NB4 (cell line): ENCODE measurements around the gene COL23A1.
A peak's percentile ranks its signal among the peaks of the same experiment; 100 is the strongest.

Source experiments
- DNase-seq: peaks from one replicate; pipeline ENCODE4 v3.0.0; 2010; ENCODE audit warnings: low read depth
- H3K4me3 ChIP-seq: one replicate; pipeline ENCODE4 v1.5.1; 2011; ENCODE audit warnings: mild to moderate bottlenecking, low read depth, low read length, moderate library complexity
- CTCF ChIP-seq: IDR thresholded peaks from one replicate; pipeline ENCODE4 v1.5.1; 2012; ENCODE audit warnings: low read depth, low read length
- MAX ChIP-seq: IDR thresholded peaks from 2 replicates; pipeline ENCODE4 v1.6.1; 2011; ENCODE audit warnings: low read depth, low read length
- MYC ChIP-seq: IDR thresholded peaks from 2 replicates; pipeline ENCODE4 v1.6.1; 2011; ENCODE audit warnings: low read depth, low read length
- POLR2A ChIP-seq: IDR thresholded peaks from 2 replicates; pipeline ENCODE4 v1.6.1; 2011; ENCODE audit warnings: mild to moderate bottlenecking; ENCODE audit not compliant: insufficient read length; ENCODE audit errors: extremely low read depth

The COL23A1 gene

DNA sequence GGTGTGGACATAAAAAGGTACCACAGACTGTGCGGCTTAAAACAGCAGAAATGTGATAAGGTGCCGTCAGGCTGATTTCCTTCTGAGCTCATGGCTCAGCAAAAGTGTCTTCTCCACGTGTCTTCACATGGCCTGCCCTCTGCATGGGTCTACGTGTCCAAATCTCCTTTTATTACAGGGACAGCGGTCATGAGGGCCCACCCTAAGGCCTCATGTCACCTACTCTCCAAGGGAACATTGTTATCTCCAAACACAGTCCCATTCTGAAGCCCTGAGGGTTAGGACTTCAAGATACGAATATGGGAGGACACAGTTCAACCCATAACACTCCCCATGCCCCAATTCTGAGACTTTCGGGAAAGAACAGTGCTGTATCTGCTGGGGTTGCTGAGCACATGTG, 35.2 kb downstream of the COL23A1 start:
- DNase-seq = no peak
- H3K4me3 ChIP-seq = no peak overlapping the region
- no peak for TF ChIP-seq POLR2A
- TF ChIP-seq CTCF = no peak
- TF ChIP-seq MAX = no peak
- TF ChIP-seq MYC = no peak

DNA sequence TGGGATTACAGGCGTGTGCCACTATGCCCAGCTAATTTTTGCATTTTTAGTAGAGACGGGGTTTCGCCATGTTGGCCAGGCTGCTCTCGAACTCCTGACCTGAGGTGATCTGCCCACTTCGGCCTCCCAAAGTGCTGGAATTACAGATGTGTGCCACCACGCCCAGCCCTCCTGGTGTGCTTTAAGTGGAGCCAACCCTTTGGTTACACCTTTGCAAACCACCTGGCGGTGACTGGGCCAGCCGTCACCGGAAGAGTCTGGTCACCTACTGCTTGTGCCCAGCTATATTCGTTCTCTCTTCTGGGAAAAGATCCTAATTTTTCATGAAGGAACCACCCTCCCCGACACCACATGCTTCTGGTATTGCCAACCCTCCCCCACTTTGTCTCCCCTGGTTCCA, 35.9 kb downstream of the COL23A1 start:
- no peak overlapping the region for H3K4me3 ChIP-seq
- TF ChIP-seq MYC = no peak
- TF ChIP-seq CTCF = no peak
- no peak for TF ChIP-seq MAX
- no peak for TF ChIP-seq POLR2A
- DNase-seq = no peak

- H3K4me3 ChIP-seq = no peak overlapping the region
- DNase-seq = no peak
- TF ChIP-seq MYC (no peak), MAX (no peak), CTCF (no peak), POLR2A (no peak)
Observed at GRCh38 chr5:178553517-178553916, 36.7 kb downstream of the COL23A1 start.

DNA sequence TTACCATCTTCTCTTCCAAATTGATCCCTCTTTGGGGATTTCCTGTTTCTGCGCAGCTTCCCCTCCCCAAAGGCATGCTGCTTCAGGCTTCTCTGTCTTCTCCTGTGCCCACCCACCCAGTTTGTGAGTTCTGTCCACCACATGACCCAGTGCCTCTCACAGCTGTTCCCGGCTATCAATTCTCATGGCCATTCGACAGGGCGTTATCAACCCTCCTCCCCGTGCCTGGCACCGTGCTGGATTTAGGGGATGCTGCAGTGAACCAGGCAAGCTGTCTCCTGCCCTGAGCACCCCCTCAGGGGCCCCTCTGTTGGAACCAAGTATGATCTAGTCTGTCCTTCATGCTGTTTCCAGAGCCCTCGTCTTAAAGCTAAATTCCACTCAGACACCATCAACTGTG, 38.7 kb downstream of the COL23A1 start:
- DNase-seq = no peak
- TF ChIP-seq POLR2A = no peak
- no peak for TF ChIP-seq MAX
- no peak for TF ChIP-seq MYC
- no peak for TF ChIP-seq CTCF
- no peak overlapping the region for H3K4me3 ChIP-seq

DNA sequence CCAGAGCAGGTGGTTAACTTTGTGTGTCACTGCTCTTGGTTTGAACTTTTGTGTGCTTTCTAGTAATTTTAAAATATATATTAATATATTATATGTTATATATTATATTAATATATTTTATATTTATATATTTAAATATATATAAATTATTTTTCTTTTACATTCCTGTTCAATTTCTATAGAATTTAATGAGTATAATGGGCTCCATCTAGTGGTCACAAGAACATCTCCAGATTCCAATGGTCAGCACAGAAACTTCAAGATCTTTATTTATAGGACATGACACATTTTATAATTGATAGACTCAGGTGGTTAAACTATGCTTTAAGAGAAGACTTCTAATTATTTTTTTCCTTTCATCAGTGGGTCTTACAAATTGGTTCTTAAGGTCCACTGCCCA, 39.1 kb downstream of the COL23A1 start:
- no peak overlapping the region for H3K4me3 ChIP-seq
- peak; percentile 54 for DNase-seq
- no peak for TF ChIP-seq MAX
- peak; percentile 29 for TF ChIP-seq CTCF

DNA sequence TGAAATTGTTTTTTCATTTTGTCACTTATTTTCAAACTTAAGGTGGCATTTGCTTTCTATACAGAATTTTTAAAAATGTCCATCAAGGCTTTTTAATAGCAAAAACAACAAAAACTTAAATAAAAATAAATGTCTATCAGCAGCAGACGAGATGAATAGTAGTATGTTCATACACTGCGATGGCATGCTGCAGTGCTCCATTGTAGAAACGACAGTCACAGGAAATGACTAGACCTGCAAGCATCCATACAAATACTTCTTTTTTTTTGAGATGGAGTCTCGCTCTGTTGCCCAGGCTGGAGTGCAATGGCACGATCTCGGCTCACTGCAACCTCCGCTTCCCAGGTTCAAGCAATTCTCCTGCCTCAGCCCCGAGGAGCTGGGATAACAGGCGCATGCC, 41.4 kb downstream of the COL23A1 start:
- no peak for TF ChIP-seq MAX
- no peak for TF ChIP-seq MYC
- no peak for TF ChIP-seq CTCF
- TF ChIP-seq POLR2A = no peak
- no peak for DNase-seq
- H3K4me3 ChIP-seq = no peak overlapping the region
